G401.6 (cell line): ENCODE measurements around the gene FAM227A.

Source experiments
- FAIRE-seq: peaks from 2 replicates; lab custom pipeline; 2012; peaks lifted over from hg19 to GRCh38; lab: Jason Lieb, UNC

Gene FAM227A

DNA sequence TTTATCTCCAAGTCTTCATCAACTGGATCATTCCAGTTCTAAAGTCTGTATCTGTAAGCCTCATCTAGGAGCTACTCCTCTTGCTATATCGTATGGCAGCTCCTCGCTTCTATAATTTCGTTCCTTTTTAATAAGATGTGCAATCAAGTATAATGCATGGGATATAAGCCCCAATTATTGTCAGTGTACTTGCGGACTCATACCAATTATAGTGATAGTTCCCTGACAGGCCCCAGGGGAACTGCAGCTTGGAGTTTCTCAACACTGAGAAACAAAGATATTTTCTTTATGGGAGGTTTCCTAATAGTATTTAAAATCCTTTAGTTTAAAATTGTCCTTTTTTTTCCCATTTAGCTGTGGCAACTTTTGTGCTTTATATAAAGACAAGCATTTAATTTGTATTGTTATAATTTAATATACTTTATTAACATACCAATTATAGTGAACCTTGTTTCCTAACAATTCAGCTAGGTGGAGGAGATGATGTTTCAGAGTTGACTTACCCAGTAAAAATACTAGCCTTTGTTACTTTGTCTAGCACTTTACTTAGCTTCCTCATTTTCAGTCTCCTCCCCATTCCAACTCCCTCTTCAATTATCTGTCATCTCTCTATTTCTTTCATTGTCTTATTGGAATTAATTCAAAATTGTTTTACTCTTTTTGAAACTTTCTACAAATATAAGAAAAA lies 124.8 kb downstream of the FAM227A start:
- no peak for FAIRE-seq
